HCT116 (cell line): Measurements from ENCODE around the gene ACP1. TPM values are rescaled to one million over a fixed set of nuclear protein-coding genes. Genes with fewer than 3 reads are reported as not detected.

Source experiments
- ATAC-seq: fragments of 200-7000 bp; cut with Tn5 transposase; 2 replicates; pipeline ENCODE4 v1.9.1; 2020; ENCODE audit warnings: mild to moderate bottlenecking, moderate library complexity
- BruUV-seq: library from RNA; stranded (reverse); fragments of 400-500 nt; replicated peaks from 2 replicates; lab custom pipeline; 2021; lab: Mats Ljungman, UMichigan
- CTCF ChIA-PET: fragments of 300-600 bp; sonication (Branson Sonifier 250); formaldehyde crosslinking; loops from one replicate; lab custom pipeline; 2021; ENCODE audit warnings: antibody characterized with exemption; lab: Charles Lee
- POLR2A ChIA-PET: fragments of 300-600, 350-600 bp; sonication (Branson Sonifier 250); formaldehyde crosslinking; loops from one replicate; lab custom pipeline; 2021; ENCODE audit warnings: antibody characterized with exemption; lab: Charles Lee
- RAD21 ChIA-PET, 2 experiments: fragments of 300-600 bp; sonication (Branson Sonifier 250); formaldehyde crosslinking; loops; one replicate each; lab custom pipeline; 2023; ENCODE audit warnings: low total read pairs in 2 of 2; ENCODE audit not compliant: uncharacterized antibody in 2 of 2, unreplicated experiment in 2 of 2, low non-redundant PET in 1 of 2; lab: Charles Lee
- DNase-seq: peaks from one replicate; pipeline ENCODE4 v3.0.0-alpha.2; 2010; ENCODE audit warnings: low read depth, low spot score
- H2AFZ ChIP-seq: fragments of 200-600 bp; shearing (Covaris generic), sonication (generic); 2 replicates; pipeline ENCODE4 v1.6.1; 2017; ENCODE audit warnings: low read depth, mixed run types, mixed read lengths, antibody characterized with exemption, low read length; ENCODE audit not compliant: poor library complexity, severe bottlenecking
- H3K27ac ChIP-seq: 2 replicates; pipeline ENCODE4 v1.5.1; 2012; ENCODE audit warnings: low read depth, low read length
- H3K27me3 ChIP-seq: fragments of 200-600 bp; sonication (generic); 2 replicates; pipeline ENCODE4 v1.6.1; 2016; ENCODE audit warnings: mixed run types, low read length, mixed read lengths; ENCODE audit not compliant: insufficient read depth
- H3K36me3 ChIP-seq, 2 experiments: fragments of 200-500 bp in 1 of 2; fragments of 200-600 bp in 1 of 2; sonication (Bioruptor generic) in 1 of 2; sonication (generic) in 1 of 2; 2 replicates each; pipeline versions ENCODE4 v1.5.1 to v1.6.1; 2014 to 2016; ENCODE audit warnings: low read length in 2 of 2, inconsistent platforms in 1 of 2, mixed read lengths in 1 of 2, mixed run types in 1 of 2; ENCODE audit not compliant: insufficient read depth in 2 of 2, control insufficient read depth in 1 of 2
- H3K4me1 ChIP-seq, 2 experiments: fragments of 200-600 bp in 1 of 2; sonication (generic) in 1 of 2; 2 replicates each; pipeline versions ENCODE4 v1.5.1 to v1.6.1; 2012 to 2017; ENCODE audit warnings: low read length in 2 of 2, inconsistent platforms in 1 of 2, mild to moderate bottlenecking in 1 of 2, mixed read lengths in 1 of 2, mixed run types in 1 of 2, moderate library complexity in 1 of 2; ENCODE audit not compliant: insufficient read depth in 2 of 2, control insufficient read depth in 1 of 2
- H3K4me2 ChIP-seq: fragments of 200-600 bp; sonication (generic); 2 replicates; pipeline ENCODE4 v1.6.1; 2017; ENCODE audit warnings: mixed run types, low read length, mixed read lengths
- H3K4me3 ChIP-seq, 2 experiments: fragments of 200-600 bp in 1 of 2; sonication (generic) in 1 of 2; replicated peaks in 1 of 2; 2 replicates each; pipeline ENCODE4 v1.5.1; 2011 to 2016; ENCODE audit warnings: low read length in 2 of 2, control low read depth in 1 of 2, low read depth in 1 of 2, mild to moderate bottlenecking in 1 of 2, mixed read lengths in 1 of 2, mixed run types in 1 of 2
- H3K79me2 ChIP-seq: fragments of 200-600 bp; sonication (generic); 2 replicates; pipeline ENCODE4 v1.6.1; 2017; ENCODE audit warnings: mild to moderate bottlenecking, mixed run types, low read length, moderate library complexity, mixed read lengths; ENCODE audit not compliant: insufficient read depth
- H3K9ac ChIP-seq: fragments of 200-600 bp; sonication (generic); 2 replicates; pipeline ENCODE4 v1.6.1; 2016; ENCODE audit warnings: low read length, mixed read lengths
- H3K9me2 ChIP-seq: fragments of 200-600 bp; sonication (generic), shearing (Covaris generic); 2 replicates; pipeline ENCODE4 v1.6.1; 2017; ENCODE audit warnings: mixed run types, mild to moderate bottlenecking, moderate library complexity; ENCODE audit not compliant: insufficient read depth
- H3K9me3 ChIP-seq, 2 experiments: fragments of 200-500 bp in 1 of 2; fragments of 200-600 bp in 1 of 2; sonication (Bioruptor generic) in 1 of 2; sonication (generic) in 1 of 2; 2 replicates each; pipeline ENCODE4 v1.6.1; 2014 to 2017; ENCODE audit warnings: low read length in 2 of 2, mixed read lengths in 2 of 2, inconsistent platforms in 1 of 2, low read depth in 1 of 2, mild to moderate bottlenecking in 1 of 2, mixed run types in 1 of 2, moderate library complexity in 1 of 2; ENCODE audit not compliant: control insufficient read depth in 1 of 2, insufficient read depth in 1 of 2
- H4K20me1 ChIP-seq: fragments of 200-600 bp; sonication (generic), shearing (Covaris generic); 2 replicates; pipeline ENCODE4 v1.6.1; 2017; ENCODE audit warnings: mixed run types, mild to moderate bottlenecking, moderate library complexity; ENCODE audit not compliant: insufficient read depth
- SP1 ChIP-seq: IDR thresholded peaks from 2 replicates; pipeline ENCODE4 v1.6.1; 2012; ENCODE audit warnings: low read depth
- TCF7L2 ChIP-seq: IDR thresholded peaks from 2 replicates; pipeline ENCODE4 v1.7.0; 2011; ENCODE audit warnings: borderline replicate concordance, inconsistent platforms; ENCODE audit not compliant: insufficient read depth, insufficient read length; ENCODE audit errors: extremely low read depth
- intact Hi-C: fragments of 100-400 bp; cut with micrococcal nuclease; formaldehyde crosslinking; loops from 2 replicates; pipeline ENCODE4 v1.10.0; 2022
- total RNA-seq: library from RNA; stranded (reverse); gene quantifications from one replicate; pipeline ENCODE4 v1.2.1, GENCODE V29; 2021; ENCODE audit not compliant: unreplicated experiment

Gene ACP1
- total RNA-seq, 1 experiment from 2014 or later: 113 TPM

GRCh38 chr2:323035-323434 lies 58.3 kb downstream of the ACP1 start:
- ChIA-PET RAD21 (no interaction called here), CTCF (interaction anchor here (1.1 kb wide), 1 partner anchor 10 kb away, joined by 3 read pairs; no protein-coding TSS in a partner anchor)
- Histone ChIP-seq H3K9me2 (no peaks in the 10 kb centered on the region), H2AFZ (no peak overlapping the region), H3K4me3 (no peak overlapping the region), H3K9me3 (no peaks in the 10 kb centered on the region)
- BruUV-seq: no TSS peak
- TF ChIP-seq SP1 (no peak), TCF7L2 (no peak)
- TF ChIP-seq, all 23 proteins: peak for 0
- no peak for DNase-seq
- no peak for ATAC-seq
- POLR2A ChIA-PET: no interaction called here
- no peaks in the 10 kb centered on the region for H3K36me3 ChIP-seq
- no peaks in the 10 kb centered on the region for H3K79me2 ChIP-seq
- H3K9ac ChIP-seq: no peak overlapping the region
- no peak overlapping the region for H3K4me2 ChIP-seq
- 0 out of 2 replicates have a peak, but pooled peaks cover 9% of the 10 kb centered on the region for H3K27me3 ChIP-seq
- H3K27ac ChIP-seq: no peak overlapping the region
- no peaks in the 10 kb centered on the region for H4K20me1 ChIP-seq
- intact Hi-C loops: no loop called here
- H3K4me1 ChIP-seq: no peaks in the 10 kb centered on the region

Other genes starting within 250 kb of the ACP1 start
- gene FAM110C, start 218.4 kb upstream of the ACP1 start, total RNA-seq: 20.3 TPM
- gene SH3YL1, start 915 bp upstream of the ACP1 start, total RNA-seq: 32.8 TPM
- not detected for gene ALKAL2, start 23.1 kb downstream of the ACP1 start, total RNA-seq